ENCODE measurements around the gene ECE1.

ECE1 gene

GRCh38 chr1:21269461-21270085 is 20.7 kb downstream of the ECE1 start:
- no peak for DNase-seq (ENCODE audit: low read depth in 2 of 2, low spot score in 1 of 2)

GRCh38 chr1:21268281-21269239 is 21.7 kb downstream of the ECE1 start:
- no peak for DNase-seq (ENCODE audit: low read depth in 2 of 2, low spot score in 1 of 2)

- no peak for DNase-seq (ENCODE audit: low read depth in 2 of 2, low spot score in 1 of 2)
These were observed 22.8 kb downstream of the ECE1 start for GRCh38 chr1:21267191-21268077.

GRCh38 chr1:21266119-21266774 is 24.0 kb downstream of the ECE1 start:
- no peak for DNase-seq (ENCODE audit: low read depth in 2 of 2, low spot score in 1 of 2)

- DNase-seq (ENCODE audit: low read depth in 2 of 2, low spot score in 1 of 2), result no peak
These were observed 24.6 kb downstream of the ECE1 start for GRCh38 chr1:21265644-21266043.

- no peak for DNase-seq (ENCODE audit: low read depth in 2 of 2, low spot score in 1 of 2)
These were observed 25.4 kb downstream of the ECE1 start for GRCh38 chr1:21264898-21265297.

DNA sequence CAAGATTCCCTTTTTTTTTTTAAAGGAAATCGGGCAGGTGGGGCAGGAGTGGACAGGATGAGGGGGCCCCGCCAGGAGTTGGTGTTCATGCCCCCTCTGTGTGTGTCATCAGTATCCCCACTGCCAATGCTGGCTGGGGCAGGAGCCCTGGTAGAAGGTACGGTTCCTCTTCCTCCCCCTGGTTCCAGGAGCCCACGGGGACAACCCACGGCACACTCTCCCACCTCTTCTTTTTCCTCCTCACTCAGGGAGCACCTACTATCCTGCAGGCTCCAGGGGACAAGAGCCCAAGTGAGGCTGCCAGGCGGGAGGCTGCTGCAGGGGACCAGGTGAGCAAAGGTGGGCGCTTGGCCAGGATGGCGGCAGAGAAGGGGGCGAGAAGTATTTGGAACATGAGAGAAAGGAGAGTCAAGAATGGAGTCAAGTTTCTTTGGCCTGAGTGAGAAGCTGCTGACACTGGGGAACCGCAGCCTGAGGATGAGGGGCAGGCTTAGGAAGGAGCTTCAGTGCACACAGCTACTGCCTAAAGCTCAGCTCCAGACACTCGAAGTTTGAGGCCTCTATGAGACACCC is 26.5 kb downstream of the ECE1 start:
- no peak for DNase-seq (ENCODE audit: low read depth in 2 of 2, low spot score in 1 of 2)

- no peak for DNase-seq (ENCODE audit: low read depth in 2 of 2, low spot score in 1 of 2)
These were observed 27.2 kb downstream of the ECE1 start for GRCh38 chr1:21263052-21263429.

GRCh38 chr1:21262293-21263051 is 27.8 kb downstream of the ECE1 start:
- no peak for DNase-seq (ENCODE audit: low read depth in 2 of 2, low spot score in 1 of 2)

DNA sequence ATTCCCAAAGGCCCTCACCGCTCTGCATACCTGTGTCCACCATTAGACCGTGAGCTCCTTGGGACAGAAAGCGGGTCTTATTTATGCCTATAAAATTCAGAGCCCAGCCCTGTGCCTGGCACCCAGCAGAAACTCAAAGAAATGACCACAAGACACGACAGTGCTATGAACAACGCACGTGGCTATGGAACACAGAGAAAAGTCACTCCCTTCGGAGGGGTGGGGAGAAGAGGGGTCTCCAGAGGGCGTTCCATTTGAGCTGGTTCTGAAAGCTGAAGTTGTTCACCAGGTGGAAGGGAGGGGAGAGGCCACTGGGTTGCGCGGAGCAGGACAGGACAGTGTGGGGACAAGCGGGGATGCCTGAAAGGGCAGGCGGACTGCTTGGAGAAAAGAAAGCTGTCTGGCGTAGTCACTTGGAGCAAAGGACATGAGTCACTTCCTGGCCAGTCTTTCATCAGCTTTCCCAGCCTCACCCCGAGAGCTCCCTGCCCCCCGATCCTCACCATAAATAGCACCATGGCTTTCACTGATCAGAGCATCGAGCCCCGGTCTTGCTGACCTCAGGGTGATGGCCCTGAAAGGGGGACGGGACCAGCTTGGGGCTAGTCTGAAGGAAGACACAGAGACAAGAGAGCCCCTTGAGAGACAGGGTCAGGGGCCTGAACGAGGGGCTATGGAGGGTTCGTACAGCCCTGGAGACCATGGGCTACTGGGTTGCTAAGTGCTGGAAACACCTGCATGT is 28.5 kb downstream of the ECE1 start:
- DNase-seq (ENCODE audit: low read depth in 2 of 2, low spot score in 1 of 2), result no peak

DNA sequence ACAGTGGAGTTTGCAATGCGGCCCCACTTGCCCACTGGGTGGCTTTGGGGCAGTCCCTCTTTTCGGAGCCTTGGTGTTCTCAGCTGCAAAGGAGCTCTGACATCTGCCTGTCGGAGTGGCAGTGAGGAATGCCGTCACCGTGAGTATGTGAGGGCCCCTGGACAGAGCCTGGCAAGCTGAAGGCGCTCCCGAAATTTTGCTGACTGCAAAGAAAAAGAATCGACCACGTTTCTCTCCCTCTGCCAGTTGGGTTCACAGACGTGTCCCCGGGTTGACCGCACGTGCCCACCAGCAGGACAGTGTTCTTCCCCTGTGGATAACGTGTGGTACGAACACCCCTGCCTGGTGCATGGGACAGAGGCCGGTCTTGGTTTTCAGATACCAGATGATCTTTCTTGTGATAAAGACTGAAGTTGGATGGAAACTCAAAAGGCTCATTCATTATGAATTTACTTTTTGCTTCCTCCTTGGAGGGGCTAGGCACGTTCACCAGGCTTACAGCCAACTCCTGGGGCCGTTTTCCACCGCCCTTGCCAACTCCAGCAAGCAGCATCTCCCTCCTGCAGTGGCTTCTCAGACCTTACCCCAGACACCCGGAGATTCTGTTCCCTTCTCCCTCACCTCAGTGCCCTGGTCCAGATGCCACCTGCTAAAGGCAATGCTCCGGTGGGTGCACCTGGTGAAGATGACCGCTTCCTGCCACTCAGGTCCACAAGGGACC is 29.7 kb downstream of the ECE1 start:
- no peak for DNase-seq (ENCODE audit: low read depth in 2 of 2, low spot score in 1 of 2)

- DNase-seq (ENCODE audit: low read depth in 2 of 2, low spot score in 1 of 2), result no peak
These were observed 30.8 kb downstream of the ECE1 start for GRCh38 chr1:21259316-21260076.

DNA sequence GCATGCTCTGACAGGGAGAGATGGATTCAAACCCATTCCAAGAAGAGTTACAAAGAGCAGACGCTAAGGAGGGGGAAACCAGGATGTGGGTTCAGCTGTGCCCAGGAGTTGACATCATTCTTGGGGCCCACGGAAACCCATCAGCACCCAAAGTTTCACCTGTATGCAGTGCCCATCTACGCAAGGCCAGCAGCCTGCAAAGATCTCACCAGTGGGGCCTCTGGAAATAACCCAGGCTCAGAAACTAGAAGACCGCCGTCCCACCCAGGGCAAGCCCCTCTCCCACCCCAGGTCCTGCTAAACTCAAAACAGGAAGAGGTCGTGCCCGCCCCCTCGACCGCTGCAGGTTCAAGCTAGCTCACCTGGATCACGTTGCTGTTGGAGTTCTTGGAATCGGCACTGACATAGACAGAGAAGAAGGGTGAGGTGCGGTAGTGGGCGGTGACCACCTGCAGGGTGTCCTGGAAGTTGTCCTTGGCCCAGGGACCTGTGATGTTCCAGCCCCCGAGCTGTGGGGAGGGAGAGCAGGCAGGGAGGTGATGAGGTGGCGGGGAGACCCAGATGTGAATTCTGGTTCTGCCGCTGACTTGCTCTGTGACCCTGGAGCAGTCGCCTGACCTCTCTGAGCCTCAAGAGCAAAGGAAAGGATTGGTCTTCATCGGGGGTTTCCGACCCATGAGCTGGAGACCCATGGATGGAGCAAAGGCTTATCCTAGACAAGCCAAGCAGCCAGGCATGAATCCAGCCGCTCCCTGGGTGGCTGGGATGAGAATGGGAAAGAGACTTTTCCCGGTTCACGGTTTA is 31.7 kb downstream of the ECE1 start:
- DNase-seq (ENCODE audit: low read depth in 2 of 2, low spot score in 1 of 2), result no peak

DNA sequence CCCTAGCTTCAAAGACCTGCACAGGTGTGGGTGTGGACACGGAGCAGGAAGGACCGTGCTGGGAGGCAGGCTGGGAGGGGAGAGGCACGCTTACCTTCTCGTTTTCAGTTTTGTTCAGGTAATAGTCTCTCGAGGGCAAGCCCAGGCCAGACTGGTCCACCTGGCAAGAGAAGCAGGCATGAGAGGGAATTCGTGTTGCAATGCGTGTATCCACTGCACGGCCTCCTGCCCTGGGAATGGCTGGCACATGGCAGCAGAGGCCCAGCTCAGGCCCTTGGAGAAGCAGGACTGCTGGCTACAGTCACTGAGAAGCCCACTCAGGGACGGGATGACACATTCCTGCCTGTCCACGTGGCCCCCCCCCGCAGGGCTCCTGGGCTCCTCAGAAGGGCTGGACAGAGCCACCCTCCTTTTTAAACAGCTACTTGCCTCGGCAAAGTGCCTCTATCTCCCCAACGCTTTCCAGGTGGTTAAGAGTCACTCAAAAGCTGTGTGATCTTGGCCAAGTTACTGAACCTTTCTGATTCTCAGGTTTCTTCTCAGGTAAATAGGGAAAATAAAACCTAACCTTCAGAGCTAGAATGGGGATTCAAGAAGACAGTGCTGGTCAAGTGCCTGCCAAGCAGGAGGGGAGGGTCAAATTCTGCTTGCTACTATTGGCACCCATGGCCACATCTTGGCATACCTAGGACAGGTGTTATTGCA is 32.7 kb downstream of the ECE1 start:
- DNase-seq (ENCODE audit: low read depth in 2 of 2, low spot score in 1 of 2), result no peak

DNA sequence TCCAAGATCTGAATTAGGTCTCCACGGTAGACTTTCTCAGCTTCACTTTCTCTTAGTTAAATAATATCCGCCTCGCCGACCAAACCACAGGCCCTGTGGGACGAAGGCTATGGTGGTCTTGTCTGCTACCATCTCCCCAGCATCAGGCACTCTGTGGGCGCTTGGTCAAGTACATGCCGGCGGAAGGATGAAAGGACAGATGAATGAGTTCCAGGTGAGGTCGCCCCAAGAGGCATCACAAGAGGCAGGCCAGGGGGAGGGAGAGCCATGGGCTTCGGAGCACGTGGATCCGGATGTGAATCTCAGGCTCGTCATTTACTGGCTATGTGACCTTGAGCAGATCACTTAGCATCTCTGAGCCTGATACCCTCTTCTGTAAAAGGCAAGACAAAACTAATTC is 33.5 kb downstream of the ECE1 start:
- no peak for DNase-seq (ENCODE audit: low read depth in 2 of 2, low spot score in 1 of 2)

DNA sequence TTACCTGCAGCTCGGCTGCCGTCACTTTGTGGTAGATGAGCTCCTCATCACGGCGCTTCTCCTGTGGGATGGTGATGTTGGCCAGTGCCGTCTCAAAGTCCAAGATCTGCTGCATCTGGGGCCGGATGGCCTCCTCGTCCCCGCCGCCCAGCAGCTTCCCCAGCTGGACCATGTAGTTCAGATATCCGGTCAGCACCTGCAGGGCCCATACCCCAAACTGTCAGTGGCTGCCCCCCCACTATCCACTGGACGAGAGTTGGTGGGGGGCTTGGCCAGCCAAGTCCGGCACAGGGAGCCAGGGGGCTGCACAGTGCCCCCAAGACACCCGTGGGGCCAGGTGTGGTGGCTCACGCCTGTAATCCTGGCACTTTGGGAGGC is 34.3 kb downstream of the ECE1 start:
- no peak for DNase-seq (ENCODE audit: low read depth in 2 of 2, low spot score in 1 of 2)
